Endothelial cell of umbilical vein (primary cell): Measurements from ENCODE around the gene SFXN3. TPM values are rescaled to one million over a fixed set of nuclear protein-coding genes. Genes with fewer than 3 reads are reported as not detected.
A peak's percentile ranks its signal among the peaks of the same experiment; 100 is the strongest.

Experiments used
- BruUV-seq: library from RNA; stranded (reverse); fragments of 400-500 nt; replicated peaks from 2 replicates; lab custom pipeline; 2021; lab: Mats Ljungman, UMichigan
- CTCF ChIA-PET: fragments of 300-600, 350-600 bp; sonication (Branson Sonifier 250); formaldehyde crosslinking; loops from one replicate; lab custom pipeline; 2021; ENCODE audit warnings: antibody characterized with exemption, inconsistent platforms; lab: Charles Lee
- POLR2A ChIA-PET: fragments of 300-600, 350-600 bp; sonication (Branson Sonifier 250); formaldehyde crosslinking; loops from one replicate; lab custom pipeline; 2021; ENCODE audit warnings: antibody characterized with exemption, inconsistent platforms; lab: Charles Lee
- DNase-seq: peaks from one replicate; pipeline ENCODE4 v3.0.0-alpha.2; 2011; ENCODE audit warnings: low read depth, low spot score
- FAIRE-seq: peaks from 2 replicates; lab custom pipeline; 2011; peaks lifted over from hg19 to GRCh38; lab: Jason Lieb, UNC
- H2AFZ ChIP-seq: 2 replicates; pipeline ENCODE4 v1.6.0; 2012; ENCODE audit warnings: low read depth, low read length, control low read depth, inconsistent platforms
- H3K27ac ChIP-seq: 2 replicates; pipeline ENCODE4 v1.5.1; 2011; ENCODE audit warnings: low read depth, mild to moderate bottlenecking, control low read depth, low read length, moderate library complexity; ENCODE audit not compliant: insufficient read depth
- H3K27me3 ChIP-seq, 2 experiments: 2 replicates each; pipeline versions ENCODE4 v1.6.0 to v1.6.1; 2011; ENCODE audit warnings: low read length in 2 of 2, mixed read lengths in 1 of 2; ENCODE audit not compliant: control insufficient read depth in 2 of 2, insufficient read depth in 2 of 2
- H3K36me3 ChIP-seq, 2 experiments: 2 replicates in 1 of 2; 3 replicates in 1 of 2; pipeline ENCODE4 v1.5.1; 2011; ENCODE audit warnings: low read length in 2 of 2, mild to moderate bottlenecking in 1 of 2, moderate library complexity in 1 of 2; ENCODE audit not compliant: control insufficient read depth in 2 of 2, insufficient read depth in 2 of 2; ENCODE audit errors: extremely low read depth in 1 of 2
- H3K4me1 ChIP-seq: 3 replicates; pipeline ENCODE4 v1.5.1; 2011; ENCODE audit warnings: mild to moderate bottlenecking, low read length; ENCODE audit not compliant: control insufficient read depth, insufficient read depth; ENCODE audit errors: extremely low read depth
- H3K4me2 ChIP-seq: 2 replicates; pipeline ENCODE4 v1.6.1; 2011; ENCODE audit warnings: low read length, control low read depth, mixed read lengths; ENCODE audit not compliant: insufficient read depth
- H3K4me3 ChIP-seq, 3 experiments: fragments of 200-600 bp in 1 of 3; sonication (generic), shearing (Covaris generic) in 1 of 3; replicated peaks in 1 of 3; 2 replicates each; pipeline ENCODE4 v1.5.1; 2011 to 2016; ENCODE audit warnings: control low read depth in 3 of 3, low read length in 3 of 3, mild to moderate bottlenecking in 2 of 3, inconsistent platforms in 1 of 3, low read depth in 1 of 3, moderate library complexity in 1 of 3; ENCODE audit not compliant: insufficient read depth in 1 of 3
- H3K79me2 ChIP-seq: 2 replicates; pipeline ENCODE4 v1.6.0; 2012; ENCODE audit warnings: low read length, inconsistent platforms; ENCODE audit not compliant: control insufficient read depth, insufficient read depth
- H3K9ac ChIP-seq: replicated peaks from 2 replicates; pipeline ENCODE3; 2011; ENCODE audit warnings: low read length, control low read depth; ENCODE audit not compliant: insufficient read depth; ENCODE audit errors: extremely low read depth
- H3K9me1 ChIP-seq: replicated peaks from 3 replicates; pipeline ENCODE4 v1.6.0; 2011; ENCODE audit warnings: mild to moderate bottlenecking, low read length; ENCODE audit not compliant: control insufficient read depth, insufficient read depth; ENCODE audit errors: extremely low read depth
- H3K9me3 ChIP-seq: replicated peaks from 2 replicates; pipeline ENCODE4 v1.5.1; 2012; ENCODE audit warnings: low read length, inconsistent platforms; ENCODE audit not compliant: control insufficient read depth, insufficient read depth
- H4K20me1 ChIP-seq: replicated peaks from 2 replicates; pipeline ENCODE3; 2011; ENCODE audit warnings: mild to moderate bottlenecking, low read length; ENCODE audit not compliant: control insufficient read depth, insufficient read depth; ENCODE audit errors: extremely low read depth
- CTCF ChIP-seq, 2 donors: IDR thresholded peaks; 1 replicate in 1 of 2; 2 replicates in 1 of 2; pipeline ENCODE4 v1.5.1; 2011; ENCODE audit warnings: low read length in 2 of 2, mild to moderate bottlenecking in 2 of 2, moderate library complexity in 2 of 2, control low read depth in 1 of 2, inconsistent platforms in 1 of 2, low read depth in 1 of 2; ENCODE audit not compliant: insufficient read depth in 1 of 2; ENCODE audit errors: extremely low read depth in 1 of 2
- FOS ChIP-seq: IDR thresholded peaks from 2 replicates; pipeline ENCODE4 v1.6.1; 2011; ENCODE audit warnings: mild to moderate bottlenecking, low read length, moderate library complexity, borderline replicate concordance; ENCODE audit not compliant: insufficient read depth
- GATA2 ChIP-seq: IDR thresholded peaks from 2 replicates; pipeline ENCODE4 v1.7.0; 2011; ENCODE audit warnings: low read depth, mild to moderate bottlenecking, moderate library complexity, mixed read lengths, low read length; ENCODE audit not compliant: insufficient read length, insufficient read depth
- JUN ChIP-seq: IDR thresholded peaks from 2 replicates; pipeline ENCODE4 v1.6.1; 2011; ENCODE audit warnings: borderline replicate concordance, low read depth; ENCODE audit not compliant: insufficient read length, insufficient read depth
- MYC ChIP-seq: IDR thresholded peaks from one replicate; pipeline ENCODE4 v1.6.1; 2011; ENCODE audit warnings: mild to moderate bottlenecking, low read depth, low read length
- dilution Hi-C: fragments of 300-500 bp; cut with MboI; formaldehyde crosslinking; loops from one replicate; pipeline ENCODE4 v1.15.0; 2019; ENCODE audit warnings: low sequenced_read_pairs; ENCODE audit not compliant: extremely low pct_ligation_motif_present
- intact Hi-C: fragments of 100-400 bp; cut with micrococcal nuclease; formaldehyde crosslinking; loops from one replicate; pipeline ENCODE4 v1.10.0; 2022
- polyA plus RNA-seq, 4 experiments: library from polyadenylated mRNA; depleted of rRNA in 3 of 4; stranded (reverse) in 3 of 4; unstranded in 1 of 4; fragments of >200 nt; gene quantifications; 2 replicates each; pipeline versions ENCODE4 v1.2.1 to v1.2.3, GENCODE V29; 2011 to 2012; ENCODE audit warnings: missing spikeins in 1 of 4
- total RNA-seq: library from RNA; stranded (reverse); gene quantifications from 2 replicates; pipeline ENCODE4 v1.2.3, GENCODE V29; 2021

The SFXN3 gene
- total and polyA plus RNA-seq, 2 donors (not counting 3 experiments of a cell fraction or from before 2014, with no cell fraction given): 83.1 to 117 TPM

- DNase-seq (peak; percentile 45), FAIRE-seq (peak; percentile 80)
- Histone ChIP-seq H3K9ac (no peak overlapping the region), H3K27me3 (no peaks in the 10 kb centered on the region), H3K4me1 (peaks cover 39% of the 10 kb centered on the region), H3K4me3 (peak overlapping the region; percentile 9 to 33 (median 14)), H4K20me1 (no peaks in the 10 kb centered on the region), H3K27ac (no peak overlapping the region), H3K79me2 (no peaks in the 10 kb centered on the region), H3K9me1 (no peaks in the 10 kb centered on the region), H3K9me3 (no peaks in the 10 kb centered on the region), H3K36me3 (no peaks in the 10 kb centered on the region), H3K4me2 (peak overlapping the region; percentile 71), H2AFZ (peak overlapping the region; percentile 77)
- intact Hi-C loops (loop anchor here (1.0 to 5.0 kb wide), 3 partner anchors 25 to 47 kb away; partner anchors contain the start of genes PDZD7 and SFXN3), dilution Hi-C loops (no loop called here)
- POLR2A ChIA-PET: no interaction called here
- TF ChIP-seq CTCF (IDR thresholded peaks at IDR 0.05; ENCODE audit: extremely low read depth in 1 of 2, insufficient read depth in 1 of 2, low read depth in 1 of 2, low read length in 2 of 2) (peak; percentile 29 to 64), JUN (no peak)
- no TSS peak for BruUV-seq
- CTCF ChIA-PET: interaction anchor here (0.8 to 13.1 kb wide), 11 partner anchors 9 to 76 kb away, joined by 3 to 290 read pairs (median 9); partner anchors contain the start of genes PDZD7 and SFXN3
Observed at GRCh38 chr10:101066146-101066895, 35.3 kb downstream of the SFXN3 start.

DNA sequence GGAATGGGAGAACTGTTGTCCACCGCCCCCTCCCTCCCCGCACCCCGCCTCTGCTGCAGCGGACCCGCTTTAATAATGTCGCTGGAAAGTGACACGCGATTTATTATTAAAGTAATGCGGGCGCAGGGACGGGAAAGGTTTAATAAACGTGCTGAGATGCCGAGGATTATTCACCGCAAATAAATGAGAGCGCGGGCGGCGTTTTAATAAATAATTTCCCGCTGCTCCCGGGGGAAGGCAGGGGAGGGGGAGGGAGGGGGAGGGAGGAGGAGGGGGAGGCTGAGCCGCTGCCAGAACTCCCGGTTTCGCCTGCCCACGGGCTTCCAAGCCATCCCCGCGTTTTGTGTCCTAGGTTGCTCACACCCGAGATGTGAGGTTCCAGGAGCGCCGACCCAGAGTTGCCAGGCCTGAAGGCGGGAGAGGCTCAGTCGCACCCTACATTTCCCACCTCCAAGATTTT is 35.9 kb downstream of the SFXN3 start:
- H3K4me1 ChIP-seq: peaks cover 33% of the 10 kb centered on the region
- no peak for DNase-seq
- POLR2A ChIA-PET: no interaction called here
- H4K20me1 ChIP-seq: no peaks in the 10 kb centered on the region
- H2AFZ ChIP-seq: peak overlapping the region; percentile 82
- dilution Hi-C loops (no loop called here), intact Hi-C loops (loop anchor here (1.0 to 5.0 kb wide), 4 partner anchors 17 to 48 kb away; partner anchors contain the start of genes PDZD7 and SFXN3)
- no peaks in the 10 kb centered on the region for H3K79me2 ChIP-seq
- no TSS peak for BruUV-seq
- FAIRE-seq: no peak
- H3K27me3 ChIP-seq: no peaks in the 10 kb centered on the region
- peak overlapping the region; percentile 47 to 60 (median 54) for H3K4me3 ChIP-seq
- H3K4me2 ChIP-seq: peak overlapping the region; percentile 93
- TF ChIP-seq FOS: no peak
- no peak for TF ChIP-seq MYC
- no peak for TF ChIP-seq GATA2
- CTCF ChIA-PET: interaction anchor here (0.8 to 13.1 kb wide), 15 partner anchors 9 to 75 kb away, joined by 3 to 290 read pairs (median 8); partner anchors contain the start of genes PDZD7 and SFXN3
- H3K27ac ChIP-seq: no peak overlapping the region
- no peak overlapping the region for H3K9ac ChIP-seq
- H3K9me3 ChIP-seq: no peaks in the 10 kb centered on the region
- no peaks in the 10 kb centered on the region for H3K36me3 ChIP-seq
- H3K9me1 ChIP-seq: no peaks in the 10 kb centered on the region
